Measurements from ENCODE around the gene RIMS4. TPM values are rescaled to one million over a fixed set of nuclear protein-coding genes. Genes with fewer than 3 reads are reported as not detected.

RIMS4 gene
- total RNA-seq, 2 donors from 2014 or later, result 0.64 to 0.74 TPM

DNA sequence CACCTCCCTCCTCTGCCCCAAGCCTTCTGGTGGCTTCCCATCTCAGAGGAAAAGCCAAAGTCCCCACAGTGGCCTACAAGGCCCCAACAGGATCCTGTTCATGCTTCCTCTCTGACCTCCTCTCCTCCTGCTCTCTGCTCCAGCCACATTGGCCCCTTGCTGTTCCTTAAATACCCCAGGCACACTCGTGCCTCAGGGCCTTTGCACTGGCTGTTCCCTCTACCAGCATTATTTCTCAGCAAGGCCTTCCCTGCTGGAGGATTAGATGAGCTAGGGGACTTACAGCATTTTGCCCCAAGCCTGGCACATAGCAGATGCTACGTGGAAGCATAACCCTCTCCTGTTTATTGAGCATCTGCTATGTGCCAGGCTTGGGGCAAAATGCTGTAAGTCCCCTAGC lies 87.4 kb downstream of the RIMS4 start:
- Histone ChIP-seq H3K9ac (ENCODE audit: low read depth in 2 of 2, low read length in 2 of 2) (no peak overlapping the region), H3K4me3 (no peak overlapping the region), H3K27me3 (no peaks in the 10 kb centered on the region), H3K27ac (no peak overlapping the region), H3K4me1 (no peaks in the 10 kb centered on the region), H3K9me3 (no peaks in the 10 kb centered on the region), H3K36me3 (no peaks in the 10 kb centered on the region)
- intact Hi-C loops (cut with DNase I), result no loop called here
- no peak for DNase-seq
- TF ChIP-seq, protein P1, sequence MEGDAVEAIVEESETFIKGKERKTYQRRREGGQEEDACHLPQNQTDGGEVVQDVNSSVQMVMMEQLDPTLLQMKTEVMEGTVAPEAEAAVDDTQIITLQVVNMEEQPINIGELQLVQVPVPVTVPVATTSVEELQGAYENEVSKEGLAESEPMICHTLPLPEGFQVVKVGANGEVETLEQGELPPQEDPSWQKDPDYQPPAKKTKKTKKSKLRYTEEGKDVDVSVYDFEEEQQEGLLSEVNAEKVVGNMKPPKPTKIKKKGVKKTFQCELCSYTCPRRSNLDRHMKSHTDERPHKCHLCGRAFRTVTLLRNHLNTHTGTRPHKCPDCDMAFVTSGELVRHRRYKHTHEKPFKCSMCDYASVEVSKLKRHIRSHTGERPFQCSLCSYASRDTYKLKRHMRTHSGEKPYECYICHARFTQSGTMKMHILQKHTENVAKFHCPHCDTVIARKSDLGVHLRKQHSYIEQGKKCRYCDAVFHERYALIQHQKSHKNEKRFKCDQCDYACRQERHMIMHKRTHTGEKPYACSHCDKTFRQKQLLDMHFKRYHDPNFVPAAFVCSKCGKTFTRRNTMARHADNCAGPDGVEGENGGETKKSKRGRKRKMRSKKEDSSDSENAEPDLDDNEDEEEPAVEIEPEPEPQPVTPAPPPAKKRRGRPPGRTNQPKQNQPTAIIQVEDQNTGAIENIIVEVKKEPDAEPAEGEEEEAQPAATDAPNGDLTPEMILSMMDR (IDR thresholded peaks at IDR 0.05), result no peak

DNA sequence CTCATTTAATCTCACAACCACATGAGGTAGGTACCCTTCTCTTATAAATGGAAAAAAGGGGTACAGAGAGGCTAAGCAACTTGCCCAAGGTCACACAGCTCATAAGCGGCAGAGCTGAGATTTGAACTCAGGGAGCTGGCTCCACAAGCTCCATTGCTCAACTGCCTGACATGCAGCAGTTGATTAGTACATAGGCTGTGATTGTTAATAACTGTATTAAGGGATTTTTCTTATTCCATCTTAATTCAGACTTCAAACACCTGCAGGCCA lies 88.6 kb downstream of the RIMS4 start:
- no peaks in the 10 kb centered on the region for H3K9me3 ChIP-seq
- no peaks in the 10 kb centered on the region for H3K27me3 ChIP-seq
- no peak overlapping the region for H3K4me3 ChIP-seq
- H3K36me3 ChIP-seq, result no peaks in the 10 kb centered on the region
- H3K4me1 ChIP-seq, result no peaks in the 10 kb centered on the region
- no peak for DNase-seq
- TF ChIP-seq, protein P1 (IDR thresholded peaks at IDR 0.05), result no peak
- H3K9ac ChIP-seq (ENCODE audit: low read depth in 2 of 2, low read length in 2 of 2), result no peak overlapping the region
- H3K27ac ChIP-seq, result no peak overlapping the region
- intact Hi-C loops (cut with DNase I), result no loop called here

DNA sequence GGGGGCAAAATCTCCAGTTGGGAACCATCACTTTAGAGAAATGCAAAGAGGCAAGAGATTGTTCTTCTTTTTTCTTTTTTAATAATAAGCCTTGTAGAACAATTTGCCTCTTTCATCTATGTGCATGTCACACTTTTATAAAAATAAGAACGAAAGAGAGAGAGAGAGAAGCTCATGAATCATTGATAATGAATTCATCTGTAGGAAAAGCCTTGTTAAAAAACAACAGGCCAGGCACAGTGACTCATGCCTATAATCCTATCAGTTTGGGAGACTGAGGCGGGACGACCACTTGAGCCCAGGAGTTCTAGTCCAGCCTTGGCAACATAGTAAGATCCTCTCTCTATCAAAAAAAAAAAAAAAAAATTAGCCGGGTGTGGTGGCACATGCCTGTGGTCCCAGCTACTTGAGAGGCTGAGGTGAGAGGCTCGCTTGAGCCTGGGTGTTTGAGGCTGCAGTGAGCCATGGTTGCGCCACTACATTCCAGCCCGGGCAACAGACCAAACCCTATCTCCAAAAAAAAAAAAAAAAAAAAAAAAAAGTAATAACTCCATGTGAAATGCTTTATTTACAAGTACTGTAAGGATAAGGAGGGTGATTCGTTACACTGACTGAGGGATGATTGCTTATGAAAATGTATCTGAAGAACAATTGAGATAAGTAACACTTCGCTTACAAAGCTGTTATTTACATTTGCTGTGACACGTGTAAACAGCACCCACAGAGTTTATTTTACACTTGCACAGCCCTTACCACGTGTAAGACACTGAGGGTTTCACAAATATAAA lies 89.2 kb downstream of the RIMS4 start:
- H3K36me3 ChIP-seq, result no peaks in the 10 kb centered on the region
- H3K27me3 ChIP-seq, result no peaks in the 10 kb centered on the region
- H3K27ac ChIP-seq, result no peak overlapping the region
- H3K9me3 ChIP-seq, result no peaks in the 10 kb centered on the region
- DNase-seq, result no peak
- H3K4me3 ChIP-seq, result no peak overlapping the region
- TF ChIP-seq, protein P1 (IDR thresholded peaks at IDR 0.05), result no peak
- H3K9ac ChIP-seq (ENCODE audit: low read depth in 2 of 2, low read length in 2 of 2), result no peak overlapping the region
- intact Hi-C loops (cut with DNase I), result no loop called here
- no peaks in the 10 kb centered on the region for H3K4me1 ChIP-seq

DNA sequence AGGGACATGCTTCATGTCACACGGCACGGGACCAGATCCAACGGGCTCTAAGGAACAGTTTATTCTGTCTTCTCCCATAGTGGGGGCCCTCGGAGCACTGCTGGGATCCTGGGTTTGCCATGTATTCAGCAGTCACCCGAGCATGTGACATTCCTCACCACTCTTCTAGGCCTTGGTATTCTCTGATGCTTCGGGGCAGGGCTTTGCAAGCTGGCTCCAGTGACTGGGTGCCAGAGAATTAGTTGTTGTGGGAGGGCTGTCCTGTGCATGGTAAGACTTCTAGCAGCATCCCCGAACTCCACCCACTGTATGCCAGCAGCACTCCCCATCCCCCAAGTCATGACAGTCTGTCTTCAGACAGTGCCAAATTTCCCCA lies 89.7 kb downstream of the RIMS4 start:
- Histone ChIP-seq H3K9ac (ENCODE audit: low read depth in 2 of 2, low read length in 2 of 2) (no peak overlapping the region), H3K27me3 (no peaks in the 10 kb centered on the region), H3K9me3 (no peaks in the 10 kb centered on the region), H3K4me3 (no peak overlapping the region), H3K27ac (no peak overlapping the region), H3K36me3 (no peaks in the 10 kb centered on the region), H3K4me1 (no peaks in the 10 kb centered on the region)
- TF ChIP-seq, protein P1 (IDR thresholded peaks at IDR 0.05), result no peak
- intact Hi-C loops (cut with DNase I), result no loop called here
- DNase-seq, result no peak

DNA sequence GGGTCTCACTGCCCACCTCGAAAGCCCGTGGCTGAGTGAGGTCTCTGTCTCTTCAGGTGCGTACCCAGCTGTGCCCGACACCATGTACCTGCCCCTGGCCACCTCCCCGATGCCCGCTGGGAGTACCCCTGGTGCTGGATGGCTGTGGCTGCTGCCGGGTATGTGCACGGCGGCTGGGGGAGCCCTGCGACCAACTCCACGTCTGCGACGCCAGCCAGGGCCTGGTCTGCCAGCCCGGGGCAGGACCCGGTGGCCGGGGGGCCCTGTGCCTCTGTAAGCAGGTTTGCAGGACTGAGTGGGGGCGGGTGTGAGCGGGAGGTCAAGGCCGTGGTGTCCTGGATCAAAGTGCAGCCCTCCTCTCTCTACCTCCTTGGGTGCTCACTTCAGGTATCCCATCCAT lies 90.5 kb downstream of the RIMS4 start:
- peaks cover under 1% of the 10 kb centered on the region for H3K4me1 ChIP-seq
- H3K9me3 ChIP-seq, result no peaks in the 10 kb centered on the region
- no peak overlapping the region for H3K4me3 ChIP-seq
- no peaks in the 10 kb centered on the region for H3K27me3 ChIP-seq
- no peak overlapping the region for H3K27ac ChIP-seq
- TF ChIP-seq, protein P1 (IDR thresholded peaks at IDR 0.05), result no peak
- H3K36me3 ChIP-seq, result no peaks in the 10 kb centered on the region
- H3K9ac ChIP-seq (ENCODE audit: low read depth in 2 of 2, low read length in 2 of 2), result no peak overlapping the region
- DNase-seq, result no peak
- intact Hi-C loops (cut with DNase I), result no loop called here

Measured in colonic mucosa (tissue), 4 donors.